ENCODE results near the gene ASAP3. TPM values are rescaled to one million over a fixed set of nuclear protein-coding genes. Genes with fewer than 3 reads are reported as not detected.

Gene ASAP3
- total and polyA plus RNA-seq, 3 donors from 2014 or later: 34.1 to 48.0 (median 43.1) TPM

DNA sequence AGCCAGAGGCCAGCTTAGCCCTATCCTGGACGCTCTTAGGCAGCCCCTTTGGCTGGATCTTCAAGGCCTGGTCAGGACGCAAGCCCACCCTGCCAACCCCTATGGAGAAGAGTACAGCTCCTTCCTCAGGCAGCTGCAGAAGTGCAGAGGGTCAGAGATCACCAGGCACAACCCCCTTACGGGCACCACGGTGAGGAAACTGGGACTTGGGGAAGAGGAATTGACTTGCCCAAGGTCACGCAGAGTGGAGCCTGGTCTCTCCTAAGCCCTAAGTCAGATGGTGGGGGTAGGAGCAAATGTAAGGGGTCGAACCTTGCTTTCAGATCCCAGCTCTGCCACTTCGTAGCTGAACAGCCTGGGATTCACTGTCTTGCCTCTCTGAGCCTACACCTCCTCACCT lies 43.4 kb upstream of the ASAP3 start:
- Histone ChIP-seq H3K4me1 (peaks cover 38% of the 10 kb centered on the region), H3K27me3 (no peaks in the 10 kb centered on the region), H3K4me3 (no peak overlapping the region), H3K9me3 (no peaks in the 10 kb centered on the region), H3K27ac (no peak overlapping the region), H3K36me3 (ENCODE audit: low read depth, missing control alignments) (no peaks in the 10 kb centered on the region)
- intact Hi-C loops (cut with DNase I; ENCODE audit: low total_unique reads): no loop called here
- DNase-seq: no peak
- WGBS, 2 donors: 83 to 91% methylated on average over 7 of the region's 7 CpGs
- TF ChIP-seq POLR2A (IDR thresholded peaks at IDR 0.05): no peak
- TF ChIP-seq, protein P1, sequence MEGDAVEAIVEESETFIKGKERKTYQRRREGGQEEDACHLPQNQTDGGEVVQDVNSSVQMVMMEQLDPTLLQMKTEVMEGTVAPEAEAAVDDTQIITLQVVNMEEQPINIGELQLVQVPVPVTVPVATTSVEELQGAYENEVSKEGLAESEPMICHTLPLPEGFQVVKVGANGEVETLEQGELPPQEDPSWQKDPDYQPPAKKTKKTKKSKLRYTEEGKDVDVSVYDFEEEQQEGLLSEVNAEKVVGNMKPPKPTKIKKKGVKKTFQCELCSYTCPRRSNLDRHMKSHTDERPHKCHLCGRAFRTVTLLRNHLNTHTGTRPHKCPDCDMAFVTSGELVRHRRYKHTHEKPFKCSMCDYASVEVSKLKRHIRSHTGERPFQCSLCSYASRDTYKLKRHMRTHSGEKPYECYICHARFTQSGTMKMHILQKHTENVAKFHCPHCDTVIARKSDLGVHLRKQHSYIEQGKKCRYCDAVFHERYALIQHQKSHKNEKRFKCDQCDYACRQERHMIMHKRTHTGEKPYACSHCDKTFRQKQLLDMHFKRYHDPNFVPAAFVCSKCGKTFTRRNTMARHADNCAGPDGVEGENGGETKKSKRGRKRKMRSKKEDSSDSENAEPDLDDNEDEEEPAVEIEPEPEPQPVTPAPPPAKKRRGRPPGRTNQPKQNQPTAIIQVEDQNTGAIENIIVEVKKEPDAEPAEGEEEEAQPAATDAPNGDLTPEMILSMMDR (IDR thresholded peaks at IDR 0.05): no peak

DNA sequence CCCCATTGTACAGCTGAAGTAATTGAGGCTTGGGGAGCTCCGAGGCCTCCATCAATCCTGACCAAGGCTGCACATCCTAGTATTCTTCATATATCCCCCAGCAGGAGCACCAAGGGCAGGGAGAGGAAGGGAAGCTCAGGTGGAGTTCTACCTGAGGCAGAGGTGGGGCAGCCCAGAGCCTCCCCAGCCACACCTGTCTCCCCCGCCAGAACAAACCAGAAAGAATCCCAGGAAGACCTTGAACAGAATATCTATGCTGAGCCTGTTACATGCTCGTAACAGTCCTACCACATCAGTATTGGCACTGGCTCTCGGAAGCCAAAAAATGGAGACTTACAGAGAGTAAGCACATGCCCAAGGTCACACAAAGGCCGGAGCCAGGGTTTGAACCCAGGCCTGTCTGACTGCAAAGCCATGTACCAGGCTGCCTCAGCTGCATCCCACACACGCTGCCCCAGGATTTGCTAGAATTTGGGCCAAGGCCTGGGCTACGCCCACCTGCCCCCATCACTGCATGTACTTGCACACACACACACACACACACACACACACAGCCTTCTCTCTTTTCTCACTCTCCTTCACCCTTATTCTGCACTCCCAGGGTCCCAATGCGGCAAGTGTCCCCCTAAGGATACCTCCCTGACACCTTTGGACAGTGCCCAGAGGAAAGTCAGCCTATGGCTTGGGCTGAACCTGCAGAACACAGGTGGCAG lies 42.5 kb upstream of the ASAP3 start:
- no peaks in the 10 kb centered on the region for H3K9me3 ChIP-seq
- 80 to 89% methylated on average over 8 of the region's 8 CpGs for WGBS, 2 donors
- intact Hi-C loops (cut with DNase I; ENCODE audit: low total_unique reads): no loop called here
- H3K27me3 ChIP-seq: no peaks in the 10 kb centered on the region
- H3K27ac ChIP-seq: no peak overlapping the region
- DNase-seq: no peak
- H3K4me3 ChIP-seq: no peak overlapping the region
- H3K36me3 ChIP-seq (ENCODE audit: low read depth, missing control alignments): no peaks in the 10 kb centered on the region
- H3K4me1 ChIP-seq: peaks cover 30% of the 10 kb centered on the region
- TF ChIP-seq, protein P1 (IDR thresholded peaks at IDR 0.05): no peak
- no peak for TF ChIP-seq POLR2A (IDR thresholded peaks at IDR 0.05)

DNA sequence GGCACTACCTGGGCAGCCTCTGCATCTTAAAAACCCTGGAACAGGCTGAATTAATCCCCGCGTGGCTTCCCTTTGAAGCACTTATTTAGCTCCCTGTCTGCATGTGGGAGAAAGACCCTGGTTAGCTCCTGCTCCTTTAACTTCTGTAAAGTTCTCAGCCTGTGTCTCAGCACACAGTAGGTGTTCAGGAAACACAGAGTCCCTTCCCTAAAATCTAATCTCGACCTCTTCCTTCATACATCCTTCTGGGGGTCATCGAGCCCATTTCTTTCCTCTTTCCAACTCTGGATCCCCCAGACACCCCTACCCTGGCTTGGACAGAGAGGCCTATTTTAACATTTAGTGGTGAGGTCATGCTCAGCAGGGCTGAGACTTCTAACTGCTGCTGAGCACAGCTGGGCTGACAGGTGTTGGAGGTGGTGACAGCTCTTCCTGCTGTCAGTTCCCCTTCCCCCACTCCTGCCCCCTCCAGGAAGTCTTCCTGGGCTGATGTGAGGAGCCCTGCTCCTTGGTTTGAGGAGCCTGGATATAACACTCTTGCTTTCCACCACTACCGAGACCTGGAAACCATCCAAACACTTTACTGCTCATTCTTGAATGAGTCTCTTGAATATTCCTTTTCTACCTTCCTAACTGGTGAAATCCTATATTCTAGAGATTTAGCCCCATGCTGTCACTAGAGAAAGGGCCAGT lies 41.7 kb upstream of the ASAP3 start:
- Histone ChIP-seq H3K4me1 (peaks cover 25% of the 10 kb centered on the region), H3K36me3 (ENCODE audit: low read depth, missing control alignments) (no peaks in the 10 kb centered on the region), H3K4me3 (no peak overlapping the region), H3K27me3 (no peaks in the 10 kb centered on the region), H3K9me3 (no peaks in the 10 kb centered on the region), H3K27ac (no peak overlapping the region)
- TF ChIP-seq, protein P1 (IDR thresholded peaks at IDR 0.05): no peak
- no peak for TF ChIP-seq POLR2A (IDR thresholded peaks at IDR 0.05)
- intact Hi-C loops (cut with DNase I; ENCODE audit: low total_unique reads): no loop called here
- 77 to 82% methylated on average over 5 of the region's 5 CpGs for WGBS, 2 donors
- no peak for DNase-seq

GRCh38 chr1:23524716-23525401 lies 40.9 kb upstream of the ASAP3 start:
- no peaks in the 10 kb centered on the region for H3K9me3 ChIP-seq
- intact Hi-C loops (cut with DNase I; ENCODE audit: low total_unique reads): no loop called here

More at GRCh38 chr1:23524716-23525401, 40.9 kb upstream of the ASAP3 start:
- H3K27me3 ChIP-seq: no peaks in the 10 kb centered on the region
- peaks cover 19% of the 10 kb centered on the region for H3K4me1 ChIP-seq
- H3K27ac ChIP-seq: no peak overlapping the region
- H3K36me3 ChIP-seq (ENCODE audit: low read depth, missing control alignments): no peaks in the 10 kb centered on the region
- H3K4me3 ChIP-seq: no peak overlapping the region
- 53 to 67% methylated on average over 2 to 9 of the region's 9 CpGs for WGBS, 2 donors
- no peak for DNase-seq
- TF ChIP-seq, protein P1 (IDR thresholded peaks at IDR 0.05): no peak
- no peak for TF ChIP-seq POLR2A (IDR thresholded peaks at IDR 0.05)
